A673 (cell line): ENCODE measurements around the gene P2RY6. TPM values are rescaled to one million over a fixed set of nuclear protein-coding genes. Genes with fewer than 3 reads are reported as not detected.

Experiments
- BruUV-seq: library from RNA; stranded (reverse); fragments of 400-500 nt; replicated peaks from 2 replicates; lab custom pipeline; 2021; lab: Mats Ljungman, UMichigan
- CTCF ChIA-PET: fragments of 300-600 bp; sonication (Branson Sonifier 250); formaldehyde crosslinking; loops from one replicate; lab custom pipeline; 2022; ENCODE audit warnings: antibody characterized with exemption; lab: Charles Lee
- POLR2A ChIA-PET: fragments of 300-600 bp; sonication (Branson Sonifier 250); formaldehyde crosslinking; loops from one replicate; lab custom pipeline; 2022; ENCODE audit warnings: antibody characterized with exemption; ENCODE audit not compliant: low non-redundant PET; lab: Charles Lee
- DNase-seq: peaks from one replicate; pipeline ENCODE4 v3.0.0-alpha.2; 2015; ENCODE audit warnings: low spot score
- H3K27ac ChIP-seq: fragments of 200-600 bp; sonication (generic); 2 replicates; pipeline ENCODE4 v1.5.1; 2016; ENCODE audit warnings: mixed run types, low read depth, mild to moderate bottlenecking, mixed read lengths, antibody characterized with exemption, low read length; ENCODE audit not compliant: poor library complexity, severe bottlenecking
- H3K27me3 ChIP-seq: fragments of 200-600 bp; sonication (generic); replicated peaks from 2 replicates; pipeline ENCODE4 v1.6.1; 2017; ENCODE audit warnings: mixed run types, low read depth, mild to moderate bottlenecking, mixed read lengths, antibody characterized with exemption, low read length; ENCODE audit not compliant: insufficient read depth, poor library complexity
- H3K36me3 ChIP-seq: fragments of 200-600 bp; sonication (generic); 2 replicates; pipeline ENCODE4 v1.6.1; 2016; ENCODE audit warnings: mixed run types, mild to moderate bottlenecking, mixed read lengths, antibody characterized with exemption, low read length; ENCODE audit not compliant: insufficient read depth, poor library complexity, severe bottlenecking
- H3K4me1 ChIP-seq: fragments of 200-600 bp; sonication (generic); 2 replicates; pipeline ENCODE4 v1.6.1; 2017; ENCODE audit warnings: mixed run types, mild to moderate bottlenecking, mixed read lengths, antibody characterized with exemption, low read length; ENCODE audit not compliant: insufficient read depth, poor library complexity, severe bottlenecking
- H3K4me3 ChIP-seq: fragments of 200-600 bp; sonication (generic); 2 replicates; pipeline ENCODE4 v1.5.1; 2016; ENCODE audit warnings: low read depth, mixed run types, mild to moderate bottlenecking, mixed read lengths, low read length; ENCODE audit not compliant: poor library complexity, severe bottlenecking
- H3K9me3 ChIP-seq: fragments of 200-600 bp; sonication (generic); 2 replicates; pipeline ENCODE4 v1.6.1; 2016; ENCODE audit warnings: mixed run types, low read depth, mild to moderate bottlenecking, mixed read lengths, antibody characterized with exemption, low read length; ENCODE audit not compliant: poor library complexity, severe bottlenecking
- CTCF ChIP-seq: fragments of 300-800, 200-600 bp; sonication (generic); conservative IDR thresholded peaks from 2 replicates; pipeline ENCODE4 v1.5.1; 2017; ENCODE audit warnings: low read depth, mild to moderate bottlenecking, antibody characterized with exemption, low read length, moderate library complexity, mixed read lengths
- EZH2 ChIP-seq: fragments of 200-600 bp; sonication (generic); IDR thresholded peaks from 2 replicates; pipeline ENCODE4 v1.6.1; 2017; ENCODE audit warnings: borderline replicate concordance, low read depth, mild to moderate bottlenecking, mixed read lengths, antibody characterized with exemption, low read length; ENCODE audit not compliant: poor library complexity, severe bottlenecking
- intact Hi-C: fragments of 100-400 bp; cut with micrococcal nuclease; formaldehyde crosslinking; loops from one replicate; pipeline ENCODE4 v1.10.0; 2022; ENCODE audit not compliant: unreplicated experiment
- total RNA-seq: library from RNA; stranded (reverse); gene quantifications from 2 replicates; pipeline ENCODE4 v1.2.3, GENCODE V29; 2021

Gene P2RY6
- total RNA-seq, 1 experiment from 2014 or later = 0.43 TPM

- Histone ChIP-seq H3K27ac (no peak overlapping the region), H3K36me3 (no peaks in the 10 kb centered on the region), H3K9me3 (no peaks in the 10 kb centered on the region), H3K27me3 (peaks cover 20% of the 10 kb centered on the region), H3K4me3 (no peak overlapping the region), H3K4me1 (no peaks in the 10 kb centered on the region)
- no peak for DNase-seq
- BruUV-seq = no TSS peak
- POLR2A ChIA-PET = no interaction called here
- CTCF ChIA-PET = no interaction called here
- TF ChIP-seq CTCF (no peak), EZH2 (no peak)
- intact Hi-C loops = no loop called here
These were observed 4.9 kb upstream of the P2RY6 start for GRCh38 chr11:73267122-73267846.

- H3K27ac ChIP-seq = no peak overlapping the region
- ChIA-PET CTCF (no interaction called here), POLR2A (no interaction called here)
- no peaks in the 10 kb centered on the region for H3K36me3 ChIP-seq
- no peak for DNase-seq
- TF ChIP-seq EZH2 = no peak
- no peak for TF ChIP-seq CTCF
- no peaks in the 10 kb centered on the region for H3K4me1 ChIP-seq
- no peak overlapping the region for H3K4me3 ChIP-seq
- BruUV-seq = no TSS peak
- no peaks in the 10 kb centered on the region for H3K9me3 ChIP-seq
- intact Hi-C loops = no loop called here
- H3K27me3 ChIP-seq = peaks cover 20% of the 10 kb centered on the region
These were observed 4.1 kb upstream of the P2RY6 start for GRCh38 chr11:73267906-73268540.

GRCh38 chr11:73268671-73269271 is 3.4 kb upstream of the P2RY6 start:
- intact Hi-C loops = no loop called here
- H3K4me3 ChIP-seq = no peak overlapping the region
- TF ChIP-seq EZH2 (no peak), CTCF (no peak)
- DNase-seq = no peak
- ChIA-PET CTCF (no interaction called here), POLR2A (no interaction called here)
- H3K27me3 ChIP-seq = peaks cover 20% of the 10 kb centered on the region
- no TSS peak for BruUV-seq
- no peaks in the 10 kb centered on the region for H3K9me3 ChIP-seq
- no peak overlapping the region for H3K27ac ChIP-seq
- no peaks in the 10 kb centered on the region for H3K4me1 ChIP-seq
- no peaks in the 10 kb centered on the region for H3K36me3 ChIP-seq
